Activated CD4-positive, CD25-positive, alpha-beta regulatory T cell treated with anti-CD3 and anti-CD28 coated beads, Interleukin-2, amount 50 U/mL, for 72 hours (primary cell): ENCODE measurements around the gene CDH4.

ENCODE experiments used
- DNase-seq: peaks from one replicate; pipeline ENCODE4 v3.0.0; 2021

The CDH4 gene

DNA sequence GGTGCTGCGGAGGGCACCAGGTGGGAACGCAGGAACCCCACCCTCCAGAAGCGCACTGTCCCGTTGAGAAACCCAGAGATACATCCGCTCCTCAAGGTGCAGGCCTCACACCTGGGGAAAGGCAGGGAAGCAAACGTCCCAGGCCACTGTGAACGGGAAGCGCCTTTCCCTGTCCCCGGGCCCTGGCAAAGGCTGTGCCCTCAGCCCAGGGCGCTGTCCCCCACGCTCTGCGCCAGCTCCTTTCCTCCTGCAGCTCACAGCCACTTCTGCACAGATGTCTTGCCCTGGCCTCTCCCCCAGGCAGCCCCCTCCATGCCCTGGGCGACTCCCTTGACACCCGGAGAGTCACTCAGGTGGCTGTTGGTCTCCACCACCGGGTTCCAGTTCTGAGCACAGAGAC, 609.8 kb downstream of the CDH4 start:
- no peak for DNase-seq

DNA sequence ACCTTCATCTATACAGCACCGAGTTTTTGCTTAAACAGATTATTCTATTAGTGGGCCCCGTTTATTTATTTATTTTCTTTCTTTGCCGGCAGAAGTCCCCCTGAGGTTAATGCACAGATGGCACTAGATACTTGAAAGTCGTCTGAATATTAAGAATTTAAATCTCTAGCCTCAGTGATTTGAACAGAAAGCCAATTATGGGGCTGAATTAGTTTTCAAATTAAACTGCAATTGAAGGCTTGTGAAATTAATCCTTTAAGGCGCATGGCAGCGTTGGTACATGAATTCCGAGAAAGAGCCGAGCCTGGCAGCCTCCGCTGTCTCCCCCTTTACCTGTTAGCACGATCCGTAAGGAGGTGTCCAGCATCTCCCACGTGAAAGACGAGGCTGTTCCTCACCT, 610.8 kb downstream of the CDH4 start:
- DNase-seq: no peak

DNA sequence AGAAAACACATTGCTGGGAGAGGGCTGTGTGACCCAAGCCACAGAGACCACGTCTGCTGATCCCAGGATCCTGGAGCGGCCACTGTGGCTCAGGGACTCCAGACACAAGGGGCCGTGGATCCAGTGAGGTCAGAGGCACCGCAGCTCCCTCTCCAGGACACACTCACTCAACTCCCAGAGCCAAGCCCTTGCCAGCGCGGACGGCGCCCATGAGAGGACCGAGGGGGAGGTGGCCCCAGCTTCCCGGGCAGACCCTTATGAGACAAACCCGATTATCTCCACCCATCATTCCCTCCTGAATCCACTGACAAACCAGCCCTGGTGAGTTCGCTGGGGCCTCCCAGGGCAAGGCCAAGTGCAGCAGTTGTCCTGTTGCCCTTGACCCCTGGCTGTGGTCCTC, 612.4 kb downstream of the CDH4 start:
- no peak for DNase-seq

DNA sequence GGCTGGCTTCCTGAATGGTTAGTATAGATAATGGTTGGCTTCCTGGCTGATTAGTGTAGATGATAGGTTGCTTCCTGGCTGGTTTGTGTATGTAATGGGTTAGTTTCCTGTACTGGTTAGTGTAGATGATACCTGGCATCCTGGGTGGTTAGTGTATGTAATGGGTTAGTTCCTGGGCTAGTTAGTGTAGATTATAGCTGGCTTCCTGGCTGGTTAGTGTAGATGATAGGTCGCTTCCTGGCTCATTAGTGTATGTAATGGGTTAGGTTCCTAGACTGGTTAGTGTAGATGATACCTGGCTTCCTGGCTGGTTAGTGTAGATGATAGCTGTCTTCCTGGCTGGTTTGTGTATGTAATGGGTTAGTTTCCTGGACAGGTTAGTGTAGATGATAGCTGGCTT, 613.3 kb downstream of the CDH4 start:
- DNase-seq: no peak

DNA sequence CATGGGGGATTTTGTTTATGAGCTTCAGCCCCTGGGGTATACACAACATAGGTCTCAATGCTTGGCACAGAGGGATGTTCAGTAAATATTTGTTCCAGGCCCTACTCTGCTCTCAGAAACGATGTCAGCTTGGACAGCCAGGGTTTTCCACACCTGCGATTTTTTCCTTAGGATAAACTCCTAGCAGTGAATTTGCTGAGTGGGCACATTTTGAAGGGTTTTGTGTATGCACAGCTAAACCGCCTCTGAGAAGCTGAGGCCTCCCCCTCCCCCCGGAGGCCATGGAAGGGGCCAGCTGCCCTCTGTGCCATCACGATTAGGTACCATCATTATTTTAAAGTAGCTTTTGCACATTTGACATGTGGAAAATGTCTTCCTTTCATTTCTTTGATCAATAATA, 614.1 kb downstream of the CDH4 start:
- no peak for DNase-seq

DNA sequence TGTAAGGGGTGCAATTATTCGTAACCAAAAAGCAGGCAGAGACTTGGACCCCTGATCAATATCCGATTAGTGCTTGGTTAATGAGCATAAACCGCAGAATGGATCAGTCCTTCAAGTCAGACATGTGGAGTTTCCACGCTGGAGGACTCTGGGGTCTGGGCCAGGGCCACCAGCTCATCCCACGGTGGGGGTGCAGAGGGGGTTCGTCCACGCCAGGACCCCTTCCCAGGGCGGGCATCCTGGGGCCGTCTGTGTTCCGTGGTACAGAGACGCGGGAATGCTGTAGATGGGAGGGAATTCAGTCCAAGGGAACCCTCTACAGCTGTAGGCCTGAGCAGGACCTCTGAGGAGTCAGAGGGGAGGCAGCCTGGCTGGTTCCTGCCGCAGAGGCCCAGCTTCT, 615.9 kb downstream of the CDH4 start:
- no peak for DNase-seq

DNA sequence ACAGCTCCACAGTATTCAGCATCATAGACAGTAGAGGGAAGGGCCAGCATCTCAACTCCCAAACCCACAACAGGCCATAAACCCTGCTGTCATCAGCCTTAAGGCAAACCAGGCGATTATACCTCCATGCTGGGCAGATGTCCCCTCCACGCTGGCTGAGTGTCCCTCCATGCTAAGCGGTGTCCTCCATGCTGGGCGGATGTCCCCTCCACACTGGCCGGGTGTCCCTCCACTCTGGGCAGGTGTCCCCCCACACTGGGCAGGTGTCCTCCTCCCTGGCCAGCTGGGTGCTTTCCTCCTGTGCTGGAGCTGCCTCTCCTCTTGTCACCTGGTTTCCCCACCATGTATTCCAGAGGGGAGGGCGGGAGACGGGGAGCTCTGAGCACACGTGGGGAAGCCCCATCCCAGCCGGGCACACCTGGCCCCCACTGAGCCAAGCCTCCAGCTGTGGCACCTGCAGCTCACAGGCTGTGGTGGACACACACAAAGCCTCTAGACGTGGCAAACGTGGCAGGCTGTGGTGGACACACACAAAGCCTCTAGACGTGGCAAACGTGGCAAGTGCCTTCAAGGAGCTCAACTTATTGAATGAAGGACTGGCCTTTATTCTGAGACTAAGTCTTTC, 616.5 kb downstream of the CDH4 start:
- DNase-seq: no peak

DNA sequence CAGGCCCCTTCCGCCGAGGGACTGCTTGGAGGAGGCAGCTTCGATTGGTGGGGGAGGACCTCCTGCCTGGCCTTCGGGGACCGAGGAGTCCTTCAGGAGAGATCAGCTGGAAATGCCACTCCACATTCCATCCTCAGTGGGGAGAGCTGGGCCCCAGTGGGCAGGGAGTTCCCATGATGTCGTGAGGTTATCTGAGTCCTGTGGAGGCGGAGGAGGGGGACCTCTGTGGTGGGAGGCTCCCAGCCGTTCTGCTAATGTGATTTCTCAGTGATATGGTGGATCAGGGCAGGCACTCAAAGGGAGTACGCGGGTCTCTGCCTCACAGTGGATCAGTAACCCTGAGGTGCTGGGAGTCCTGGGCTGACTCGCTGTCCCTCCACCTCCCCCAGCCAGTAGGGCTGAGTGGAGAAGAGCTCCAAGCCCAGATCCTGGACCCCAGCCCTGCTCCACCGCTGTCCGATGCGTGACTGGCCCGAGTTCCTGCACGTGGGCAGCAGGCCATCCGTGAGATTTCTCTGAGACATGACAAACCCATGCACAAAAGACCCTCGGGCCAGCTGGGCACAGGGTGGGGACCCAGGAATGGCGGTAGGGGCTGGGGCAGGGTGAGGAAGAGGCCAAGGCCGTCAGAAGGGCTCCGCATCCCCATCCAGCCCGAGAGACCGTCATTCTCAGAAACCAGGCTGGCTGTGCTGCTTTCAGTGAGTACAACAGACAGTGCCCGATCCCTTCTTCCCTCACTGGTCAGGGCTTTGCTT, 617.9 kb downstream of the CDH4 start:
- no peak for DNase-seq

DNA sequence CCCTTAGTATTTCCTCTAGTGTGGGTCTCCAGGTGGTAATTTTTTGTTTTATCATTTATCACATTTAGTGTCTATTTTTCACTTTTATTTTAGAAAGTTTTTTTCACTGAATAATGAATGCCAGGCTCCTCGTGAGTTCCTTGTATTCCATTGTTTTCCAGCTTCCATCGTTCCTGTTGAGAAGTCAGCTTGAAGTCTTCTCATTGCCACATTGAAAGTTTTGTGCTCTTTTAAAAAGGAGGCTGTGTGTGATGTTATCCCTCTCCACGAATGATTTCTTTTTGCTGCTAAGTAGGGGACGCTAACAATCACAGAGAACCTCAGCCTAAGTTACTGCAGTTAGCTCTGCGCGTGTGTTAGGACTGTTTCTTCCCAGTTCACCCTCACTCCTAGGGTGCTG, 619.1 kb downstream of the CDH4 start:
- DNase-seq: no peak

DNA sequence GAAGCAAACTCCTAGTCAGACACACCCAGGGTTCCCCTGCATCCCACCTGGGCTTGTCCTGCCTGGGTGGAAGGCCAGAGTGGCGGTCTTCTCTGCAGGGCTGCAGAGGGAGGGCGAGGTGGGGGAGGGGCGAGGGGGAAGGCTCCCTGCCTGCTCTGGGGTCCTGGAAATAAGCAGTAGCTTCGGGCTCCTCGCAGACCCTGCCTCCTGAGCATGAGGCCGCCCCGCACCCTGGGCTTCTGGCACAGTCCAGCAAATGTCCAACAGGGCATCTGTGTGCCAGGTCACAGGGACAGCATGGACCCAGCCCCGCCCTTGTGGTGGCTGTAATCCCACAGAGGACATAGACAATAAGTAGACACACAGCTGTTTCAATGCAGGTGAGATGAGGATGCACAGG, 619.9 kb downstream of the CDH4 start:
- DNase-seq: no peak

DNA sequence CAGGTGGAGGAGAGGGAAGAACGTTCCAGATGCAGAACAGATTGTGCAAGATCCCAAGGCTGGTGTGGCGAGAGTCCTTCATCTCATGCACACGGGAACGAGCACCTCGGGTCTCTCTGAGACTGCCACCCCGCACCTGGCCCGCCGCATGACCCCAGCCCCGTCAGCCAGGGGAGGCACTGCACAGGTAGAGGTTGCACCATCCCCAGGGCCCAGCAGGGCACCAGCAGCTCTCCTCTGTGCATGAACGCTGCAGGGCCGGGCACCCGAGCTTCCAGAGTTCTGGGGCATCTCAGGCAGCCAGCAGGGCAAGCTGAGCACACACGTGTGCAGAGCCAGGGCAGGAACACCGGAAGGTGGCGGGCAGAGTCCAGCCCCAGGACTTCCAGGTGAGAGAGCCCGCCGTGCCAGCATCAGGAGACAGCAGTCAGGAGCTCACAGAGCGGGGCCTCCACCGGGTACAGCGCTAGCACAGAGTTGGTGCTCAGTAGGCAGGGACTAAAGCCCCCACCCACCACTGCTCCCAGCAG, 620.4 kb downstream of the CDH4 start:
- DNase-seq: no peak

DNA sequence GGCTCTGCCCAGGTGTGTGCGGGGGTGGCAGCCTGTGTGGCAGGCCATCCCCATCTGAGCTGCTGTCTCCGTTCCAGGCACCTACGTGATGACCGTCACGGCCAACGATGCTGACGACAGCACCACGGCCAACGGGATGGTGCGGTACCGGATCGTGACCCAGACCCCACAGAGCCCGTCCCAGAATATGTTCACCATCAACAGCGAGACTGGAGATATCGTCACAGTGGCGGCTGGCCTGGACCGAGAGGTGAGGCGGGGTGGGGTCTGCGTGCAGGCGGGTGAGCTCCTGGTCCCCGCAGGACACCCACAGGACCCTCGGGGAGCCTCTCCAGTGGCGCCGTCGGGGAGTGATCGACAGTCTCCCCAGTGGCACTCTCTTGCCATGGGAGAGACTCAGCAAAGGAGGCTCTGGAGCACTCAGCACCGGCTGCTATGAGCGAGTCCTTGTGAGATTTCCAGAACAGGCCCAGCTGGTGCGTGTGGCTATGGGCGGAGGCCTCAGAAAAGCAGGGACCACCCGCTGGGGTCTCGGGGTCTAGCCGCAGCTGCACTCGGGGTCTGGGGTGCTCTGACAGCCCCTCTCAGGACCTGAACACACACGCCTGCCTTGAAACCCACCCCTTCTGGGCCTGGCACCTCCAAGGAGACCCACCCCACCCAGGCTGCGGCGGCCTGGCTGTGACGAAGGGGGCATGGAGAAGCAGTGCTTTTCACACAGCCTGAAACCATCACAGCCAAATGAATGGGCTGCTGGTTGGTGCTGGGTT, 621.8 kb downstream of the CDH4 start:
- no peak for DNase-seq

DNA sequence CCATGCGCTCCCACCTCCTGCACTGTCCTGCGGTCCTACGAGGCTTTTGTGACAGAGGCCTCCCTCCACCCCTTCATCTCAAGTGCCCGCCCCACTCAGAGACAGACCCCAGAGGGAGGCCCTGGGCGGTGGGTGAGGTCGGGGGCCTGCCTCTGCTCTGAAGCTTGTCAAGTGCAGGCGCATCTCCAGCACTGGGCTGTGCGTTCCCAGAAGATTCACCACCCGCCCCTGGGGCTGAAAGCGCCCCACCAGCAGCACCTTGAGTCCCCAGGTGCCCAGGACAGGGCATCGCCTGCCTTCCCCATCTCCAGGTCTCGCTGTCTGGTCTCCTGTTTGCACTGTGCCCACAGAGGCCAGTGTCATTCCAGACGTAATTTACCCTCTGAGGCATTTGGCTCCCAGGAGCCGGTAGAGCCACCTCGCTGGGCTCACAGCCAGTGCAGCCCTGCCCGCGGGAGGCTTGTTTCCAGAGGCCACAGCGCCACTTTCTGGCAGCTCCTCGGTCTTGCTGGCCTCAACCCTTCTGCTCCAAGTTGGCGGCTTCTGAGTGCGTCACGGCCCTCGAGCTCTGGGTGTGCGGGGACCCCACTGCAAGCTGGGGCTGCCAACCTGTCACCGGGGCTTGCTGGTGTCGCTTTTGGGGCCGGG, 622.5 kb downstream of the CDH4 start:
- no peak for DNase-seq

DNA sequence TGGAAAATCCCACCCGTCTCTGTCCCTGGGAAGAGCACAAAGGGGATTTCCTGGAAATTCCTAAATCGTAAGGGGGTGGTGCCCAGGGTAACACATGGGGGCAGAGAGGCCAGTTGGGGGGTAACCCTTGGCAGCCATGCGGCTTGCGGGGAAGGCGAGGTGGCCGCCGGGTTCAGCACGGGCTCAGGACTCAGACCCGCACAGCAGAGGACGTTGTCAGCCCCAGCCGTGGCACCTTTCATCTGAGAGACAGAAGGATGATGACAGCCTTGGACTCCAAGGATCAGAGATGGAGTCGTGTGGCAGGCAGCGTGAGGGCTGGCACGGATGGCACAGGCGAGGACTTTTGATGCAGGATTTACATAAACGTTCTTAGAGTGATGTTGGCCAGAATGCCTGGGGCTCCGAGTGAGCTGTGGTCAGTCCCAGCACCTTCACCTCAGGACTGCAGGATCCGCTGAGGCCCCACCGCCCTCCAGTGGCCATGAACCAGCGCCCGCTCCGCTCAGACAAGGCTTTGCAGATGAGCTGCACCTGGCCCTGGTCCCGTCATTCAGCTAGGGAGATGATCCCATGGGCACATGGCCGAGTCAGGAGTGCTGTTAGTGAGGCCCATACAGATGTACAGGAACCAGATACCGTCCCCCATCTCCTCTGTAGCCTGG, 623.3 kb downstream of the CDH4 start:
- DNase-seq: no peak

DNA sequence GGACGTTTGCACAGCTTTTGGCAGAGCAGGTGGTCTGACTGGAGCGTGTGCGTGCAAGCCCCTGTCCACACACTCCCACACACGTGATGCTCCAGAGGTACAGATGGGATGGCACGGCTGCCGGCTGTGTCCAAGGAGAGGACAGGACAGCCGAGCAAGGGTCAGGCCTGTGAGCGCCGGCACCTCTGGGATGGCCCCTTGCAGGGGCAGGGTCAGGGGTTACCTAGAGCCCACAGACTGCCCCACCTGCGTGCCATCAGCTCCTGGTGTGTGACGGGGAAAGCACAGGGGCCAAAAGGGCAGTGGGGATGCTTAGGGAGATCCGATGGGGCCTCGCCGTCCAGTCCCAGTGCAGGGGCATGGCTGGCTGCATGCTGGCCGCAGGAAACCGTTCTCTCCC, 623.9 kb downstream of the CDH4 start:
- DNase-seq: no peak

DNA sequence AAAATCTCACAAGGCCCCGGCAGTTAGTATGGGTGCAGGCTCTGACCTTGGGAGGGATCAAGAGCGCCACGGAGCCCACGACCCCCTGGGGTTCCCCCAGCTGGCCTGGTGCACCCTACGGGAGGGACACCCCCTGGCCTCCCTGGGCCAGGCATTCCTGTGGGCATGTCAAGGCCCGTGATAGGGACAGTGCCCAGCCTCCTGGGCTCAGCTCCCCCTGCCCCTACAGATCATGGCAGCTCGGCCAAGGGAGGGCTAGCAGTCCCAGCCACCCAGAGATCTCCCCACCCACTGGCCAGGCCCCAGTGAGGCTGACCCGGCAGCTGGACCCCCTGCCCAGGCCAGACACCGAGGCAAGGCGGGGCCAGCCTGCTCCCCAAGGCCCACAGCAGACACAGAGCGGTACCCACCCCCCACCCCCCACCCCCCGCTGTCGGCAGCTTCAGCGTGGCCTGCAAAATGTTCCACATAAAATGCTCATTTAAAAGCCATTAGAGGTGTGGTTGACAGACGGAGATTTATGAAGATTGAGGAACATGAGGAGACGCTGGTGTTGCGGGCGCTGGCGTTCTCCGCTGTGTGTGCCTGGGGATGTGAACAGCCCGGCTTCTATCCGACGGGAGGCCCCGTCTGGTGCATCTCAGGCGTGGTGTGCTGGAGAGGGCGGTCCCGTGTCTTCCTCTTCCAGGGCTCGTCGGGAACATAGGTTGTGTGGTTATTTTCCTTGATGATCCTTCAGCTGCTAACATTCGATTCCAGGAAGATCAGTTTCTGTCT, 625.1 kb downstream of the CDH4 start:
- no peak for DNase-seq

DNA sequence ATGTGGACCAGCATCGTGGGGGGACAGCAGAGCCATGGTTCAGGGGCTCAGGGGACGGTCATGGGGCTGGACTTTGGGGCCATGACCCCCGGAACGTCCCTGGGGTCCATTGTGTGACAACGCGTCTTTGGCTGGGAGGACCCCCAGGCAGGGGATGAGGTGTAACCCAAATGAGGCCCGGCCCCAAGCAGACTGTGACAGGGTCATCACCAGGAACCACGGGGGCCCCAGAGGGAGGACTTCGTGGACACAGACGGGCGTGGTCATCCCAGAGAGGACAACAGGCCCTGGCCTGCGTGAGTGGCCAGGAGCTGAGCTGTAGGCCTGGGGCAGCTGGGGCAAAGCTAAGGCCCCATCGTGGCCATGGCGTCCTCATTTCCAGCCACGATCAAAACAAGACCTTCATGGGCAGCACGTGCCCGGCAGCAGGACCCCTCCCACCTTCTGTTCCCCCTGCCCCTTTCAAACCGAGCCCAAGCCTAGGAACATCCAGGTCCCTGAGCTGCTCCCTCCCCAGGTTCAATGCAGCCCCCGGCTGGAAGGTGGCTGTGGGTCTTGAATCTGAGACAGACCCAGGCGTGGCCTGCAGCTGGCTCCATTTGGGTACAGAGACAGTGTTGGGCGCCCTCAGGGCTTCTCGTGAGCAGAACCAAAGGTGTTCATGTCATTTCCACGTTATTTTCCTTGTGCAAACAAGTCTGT, 625.9 kb downstream of the CDH4 start:
- no peak for DNase-seq

DNA sequence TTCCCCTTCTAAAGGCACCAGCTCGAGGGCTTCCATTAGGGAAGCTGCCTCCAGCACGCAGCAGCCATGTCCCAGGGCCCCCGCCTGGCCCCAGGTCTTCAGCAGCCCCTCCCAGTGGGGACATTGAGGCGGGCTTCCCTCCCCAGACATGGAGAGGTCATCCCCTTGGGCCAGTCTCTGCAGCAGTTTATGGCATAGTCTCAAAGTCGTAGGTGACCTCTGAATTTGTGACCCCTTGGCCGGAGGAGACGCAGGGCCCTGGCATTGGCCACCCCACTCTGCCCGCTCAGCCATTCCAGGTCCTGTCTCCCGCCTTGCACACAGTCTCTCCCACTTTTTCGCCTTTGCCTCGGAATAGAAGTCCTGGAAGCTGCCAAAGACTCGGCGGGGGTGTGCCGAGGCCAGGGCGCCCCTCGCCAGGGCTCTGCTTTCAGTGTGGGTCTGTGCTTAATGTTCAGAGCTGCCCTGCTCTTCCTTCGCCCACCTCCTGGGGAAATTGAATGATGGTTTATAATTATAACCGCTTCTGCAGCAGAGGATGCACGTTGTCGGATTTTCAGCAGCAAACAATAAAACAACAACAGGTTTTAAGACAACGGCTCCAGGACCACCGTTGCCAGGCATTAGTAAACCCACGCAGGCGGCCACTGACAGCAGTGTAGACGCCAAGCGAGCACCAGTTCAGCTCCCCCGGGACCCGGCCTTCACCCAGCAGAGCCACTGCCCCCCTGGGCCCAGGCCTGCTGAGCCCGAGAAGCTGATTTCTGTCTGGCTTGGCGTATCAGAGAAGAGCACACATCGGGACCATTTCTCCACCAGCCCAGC, 626.6 kb downstream of the CDH4 start:
- DNase-seq: no peak

DNA sequence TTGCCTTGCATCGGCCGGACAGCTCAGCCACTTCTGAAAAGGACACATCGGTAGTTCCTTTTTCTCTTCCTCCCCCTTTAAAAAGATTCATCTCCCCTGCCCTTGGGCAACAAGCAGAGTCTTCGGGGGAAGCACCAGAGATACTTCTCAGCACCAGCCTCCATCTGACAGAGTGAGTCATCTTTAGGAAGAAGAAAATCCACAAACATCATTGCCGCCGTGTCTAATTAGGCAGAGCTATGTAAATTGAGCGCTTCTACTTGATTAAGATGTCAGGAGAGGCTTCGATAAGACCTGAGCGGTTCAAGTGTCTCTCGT, 627.2 kb downstream of the CDH4 start:
- no peak for DNase-seq

DNA sequence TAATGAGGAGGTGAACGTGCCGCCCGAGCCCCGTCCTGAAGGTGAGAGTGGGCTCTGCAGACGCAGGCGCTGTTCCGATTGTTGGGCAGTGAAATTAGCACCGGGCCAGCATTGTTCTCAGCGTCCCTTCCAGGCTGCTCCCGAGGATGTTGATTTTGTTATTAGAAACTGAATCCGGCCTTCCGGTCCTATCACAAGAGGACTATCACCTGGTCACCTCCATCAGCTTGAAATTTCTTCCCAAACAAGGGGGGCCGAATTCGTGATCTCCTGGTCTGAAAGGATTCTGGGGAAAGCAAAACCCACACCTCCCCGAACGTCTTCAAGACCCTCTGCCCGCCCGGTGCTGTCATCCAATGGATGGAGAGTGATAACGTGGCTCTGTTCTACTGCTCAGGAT, 627.6 kb downstream of the CDH4 start:
- no peak for DNase-seq

DNA sequence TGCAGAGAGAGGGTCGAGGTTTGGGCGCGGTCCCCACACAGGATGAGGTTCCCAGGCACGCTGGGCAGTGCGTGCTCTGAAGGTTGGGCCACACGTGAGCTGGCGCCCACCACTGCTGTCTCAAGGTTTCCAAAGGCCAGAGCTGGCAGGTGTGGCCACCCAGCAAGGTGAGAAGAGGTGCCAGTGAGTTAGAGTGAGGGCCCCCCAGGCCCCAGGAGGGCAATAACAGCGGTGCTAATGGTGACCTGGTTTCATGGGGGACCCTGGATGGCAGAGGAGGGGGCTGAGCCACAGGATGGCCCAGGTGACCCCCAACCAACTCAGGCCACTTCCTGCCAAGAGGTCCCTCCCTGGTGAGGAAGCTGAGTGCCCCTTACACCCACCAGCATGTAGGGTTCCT, 628.6 kb downstream of the CDH4 start:
- DNase-seq: no peak
